Neural progenitor cell (in vitro differentiated cells): ENCODE data around the gene BAIAP3.

Experiments used
- CTCF ChIP-seq: fragments of 200-600 bp; sonication (generic); IDR thresholded peaks from 2 replicates; pipeline ENCODE4 v1.5.1; 2017; ENCODE audit warnings: antibody characterized with exemption, mild to moderate bottlenecking
- EZH2 ChIP-seq: fragments of 200-600 bp; sonication (generic); IDR thresholded peaks from 2 replicates; pipeline ENCODE4 v1.6.1; 2017; ENCODE audit warnings: antibody characterized with exemption, mild to moderate bottlenecking, moderate library complexity
- EZH2phosphoT487 ChIP-seq: fragments of 200-600 bp; sonication (generic); IDR thresholded peaks from 2 replicates; pipeline ENCODE4 v1.6.1; 2017; ENCODE audit warnings: antibody characterized with exemption

- TF ChIP-seq CTCF (no peak), EZH2 (no peak), EZH2phosphoT487 (no peak)
These were observed 59.4 kb downstream of the BAIAP3 start for GRCh38 chr16:1392826-1393225.
